DMS153 treated with DMSO at 0.1 percent for 48 hours (cell line): Measurements from ENCODE around the gene DSE.

Experiments
- DNase-seq: peaks from one replicate; lab custom pipeline; 2025; ENCODE audit not compliant: unreplicated experiment; lab: John Stamatoyannopoulos, UW

DSE gene

DNA sequence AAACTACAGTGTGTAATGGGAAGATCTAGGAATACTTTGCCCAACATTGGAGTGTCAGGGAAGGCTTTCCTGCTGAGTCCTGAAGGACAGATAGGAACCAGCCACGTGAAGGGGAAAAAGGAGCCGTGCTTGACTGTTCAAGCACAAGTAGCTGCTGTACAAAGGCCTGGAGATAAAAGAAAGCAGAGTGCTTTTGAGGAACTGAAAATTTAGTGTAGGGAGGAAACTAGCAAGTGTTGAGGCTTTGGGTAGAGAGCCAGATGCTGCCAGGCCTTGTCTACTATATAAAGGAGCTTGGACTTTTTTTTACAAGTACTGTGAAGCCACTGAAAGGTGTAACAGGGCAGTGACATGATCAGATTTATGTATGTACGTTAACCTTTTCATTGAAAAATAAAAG lies 39.0 kb downstream of the DSE start:
- DNase-seq, result no peak

DNA sequence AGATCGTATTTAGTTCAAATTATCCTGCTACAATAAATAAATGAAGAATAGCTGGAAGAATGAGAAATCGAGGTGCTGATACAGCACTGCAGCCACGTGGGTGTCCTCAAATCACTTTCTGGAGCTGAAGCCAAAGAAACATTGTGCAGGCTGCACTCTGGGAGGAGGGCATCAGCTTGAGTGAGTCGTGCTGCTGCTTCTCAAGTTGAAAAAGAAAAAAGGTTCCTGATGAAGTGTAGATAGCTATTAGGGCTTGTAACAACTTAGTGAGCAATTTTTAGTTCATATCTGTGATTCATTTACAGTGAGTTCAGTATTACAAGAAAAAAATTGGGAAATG lies 40.5 kb downstream of the DSE start:
- DNase-seq, result no peak

DNA sequence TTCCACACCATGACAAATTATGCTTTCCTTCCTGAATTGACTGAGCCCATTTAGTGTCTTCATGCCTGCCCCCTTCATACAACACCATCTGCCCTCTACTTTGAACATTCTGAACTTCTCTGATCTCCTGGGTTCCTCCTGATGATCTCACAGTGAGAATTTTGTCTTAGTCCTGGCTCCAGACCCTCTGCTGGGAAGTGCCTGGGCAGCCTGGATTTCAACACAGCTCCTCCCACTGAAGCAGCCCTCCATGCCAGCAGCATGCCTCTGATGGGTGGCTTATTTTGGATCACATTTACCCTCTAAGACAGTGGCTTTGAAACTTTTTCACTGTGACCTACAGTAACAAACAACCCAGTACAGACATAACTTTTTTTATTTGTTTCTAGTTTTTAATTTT lies 41.5 kb downstream of the DSE start:
- DNase-seq, result no peak

DNA sequence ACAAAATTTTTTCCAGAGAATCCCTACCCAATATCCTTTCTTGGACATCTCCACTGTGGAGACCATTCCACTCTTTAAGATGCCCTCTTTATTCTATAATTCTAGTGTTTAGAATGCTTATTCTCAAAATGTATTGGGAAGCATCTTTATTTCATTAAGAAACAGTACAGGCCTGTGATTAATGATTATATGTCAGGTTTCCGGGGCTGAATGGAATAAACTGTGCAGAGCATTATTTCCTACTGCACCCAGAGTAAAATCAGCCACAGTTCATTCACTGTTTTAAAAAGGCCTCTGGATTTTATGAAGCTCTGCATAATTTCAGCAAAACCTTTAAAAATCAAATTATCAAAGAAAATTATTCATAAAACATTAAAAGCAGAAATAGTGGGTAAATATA lies 42.6 kb downstream of the DSE start:
- DNase-seq, result no peak

DNA sequence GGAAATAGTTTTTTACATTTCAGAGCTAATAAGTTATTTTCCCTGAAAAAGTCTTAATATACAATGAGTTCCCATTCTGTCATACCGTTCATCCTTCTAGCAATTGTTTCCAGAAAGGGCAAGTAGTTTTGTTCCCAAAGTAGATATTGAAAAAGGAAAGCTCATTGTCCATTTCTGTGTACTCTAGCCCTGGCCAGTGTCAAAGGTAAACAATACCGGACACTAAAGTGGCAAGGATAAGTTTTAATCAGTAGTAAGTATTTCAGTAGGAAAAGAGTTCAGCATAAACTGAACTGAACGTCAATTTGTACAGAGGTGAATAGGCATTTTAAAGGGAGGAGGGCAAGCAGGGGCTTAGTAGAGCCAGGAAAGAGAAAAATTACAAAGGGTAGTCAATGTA lies 46.9 kb downstream of the DSE start:
- no peak for DNase-seq

DNA sequence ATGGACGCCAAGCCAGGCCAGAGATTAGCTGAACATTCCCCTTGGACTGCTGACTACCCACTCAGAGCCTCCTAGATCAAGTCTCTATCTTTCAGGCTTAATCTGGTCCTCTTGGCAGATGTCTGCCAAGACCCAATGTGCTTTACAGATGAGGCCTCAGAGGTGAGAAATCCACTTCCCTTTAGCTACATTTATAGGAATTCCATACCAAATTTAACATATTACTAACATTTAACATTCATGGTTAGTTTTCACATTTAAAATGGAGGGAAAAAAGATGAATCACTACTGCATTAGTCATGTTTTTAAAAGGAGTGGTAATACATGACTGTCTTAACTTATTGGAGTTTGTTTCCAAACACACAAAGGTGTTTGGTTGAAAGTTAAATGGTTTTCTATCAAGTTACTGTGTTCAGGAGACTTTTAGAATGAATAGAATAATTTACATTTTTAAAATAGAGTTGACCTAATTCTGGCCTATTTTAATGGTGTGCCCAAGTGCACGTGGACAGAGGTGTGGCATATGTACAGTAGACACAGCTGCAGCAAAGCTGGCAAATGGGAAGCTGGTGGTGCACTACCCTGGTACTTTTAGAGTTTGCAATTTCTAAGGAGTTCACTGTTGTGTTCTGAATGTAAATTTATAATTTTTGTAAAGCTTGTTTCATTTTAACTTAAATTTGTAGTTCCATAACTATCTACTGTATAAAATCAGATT lies 48.5 kb downstream of the DSE start:
- DNase-seq, result no peak

DNA sequence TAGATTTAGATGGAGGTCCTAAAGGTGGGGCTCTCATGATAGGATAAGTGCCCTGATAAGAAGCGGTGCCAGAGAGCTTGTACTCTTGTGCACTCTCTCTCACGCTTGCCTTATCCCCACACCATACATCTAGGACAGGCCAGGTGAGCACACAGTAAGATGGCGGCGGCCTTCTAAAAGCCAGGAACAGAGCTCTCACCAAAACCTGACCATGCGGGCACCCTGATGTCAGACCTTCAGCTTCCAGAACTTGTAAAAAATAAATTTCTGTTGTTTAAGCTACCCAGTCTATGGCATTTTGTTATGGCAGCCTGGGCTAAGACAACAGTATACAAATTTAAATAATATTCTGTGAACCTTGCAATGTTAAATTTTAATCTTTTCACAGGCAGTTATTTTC lies 49.6 kb downstream of the DSE start:
- DNase-seq, result no peak

DNA sequence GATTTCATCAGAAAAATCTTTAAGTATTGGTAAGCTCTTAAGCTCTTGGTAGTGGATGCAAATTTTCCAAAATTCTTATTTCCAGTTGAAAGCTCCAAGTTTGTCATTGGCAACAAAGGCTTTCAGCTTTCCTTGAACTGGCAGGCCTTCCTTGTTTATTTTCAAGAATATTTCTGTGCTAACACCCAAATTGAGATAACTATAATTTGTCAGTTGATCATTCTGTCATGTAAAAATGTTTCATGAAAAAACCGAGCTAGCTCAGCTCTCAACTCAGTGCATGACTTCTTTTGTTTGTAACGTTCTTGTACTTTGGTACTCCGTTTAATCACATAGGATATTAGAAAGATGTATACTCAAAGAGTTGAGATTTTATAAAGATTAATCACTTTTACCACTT lies 51.5 kb downstream of the DSE start:
- DNase-seq, result no peak

DNA sequence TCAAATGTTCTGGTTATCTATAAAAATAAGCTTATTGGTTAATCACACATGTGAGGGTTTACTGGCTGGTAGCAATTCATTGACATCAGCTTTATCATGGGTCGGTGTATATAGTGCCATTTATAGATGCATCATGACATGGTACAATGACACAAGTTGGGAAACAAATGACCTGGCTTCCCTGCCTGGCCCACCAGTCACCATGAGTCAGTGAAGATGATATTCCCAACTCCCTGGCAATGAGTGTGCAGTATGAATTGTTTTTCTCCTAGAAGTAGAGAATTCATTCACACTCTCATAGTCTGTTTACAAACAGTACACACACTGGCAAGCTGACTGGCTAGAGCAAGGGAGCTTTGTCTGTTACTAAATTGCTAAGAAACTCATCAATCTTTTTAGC lies 53.3 kb downstream of the DSE start:
- DNase-seq, result no peak

DNA sequence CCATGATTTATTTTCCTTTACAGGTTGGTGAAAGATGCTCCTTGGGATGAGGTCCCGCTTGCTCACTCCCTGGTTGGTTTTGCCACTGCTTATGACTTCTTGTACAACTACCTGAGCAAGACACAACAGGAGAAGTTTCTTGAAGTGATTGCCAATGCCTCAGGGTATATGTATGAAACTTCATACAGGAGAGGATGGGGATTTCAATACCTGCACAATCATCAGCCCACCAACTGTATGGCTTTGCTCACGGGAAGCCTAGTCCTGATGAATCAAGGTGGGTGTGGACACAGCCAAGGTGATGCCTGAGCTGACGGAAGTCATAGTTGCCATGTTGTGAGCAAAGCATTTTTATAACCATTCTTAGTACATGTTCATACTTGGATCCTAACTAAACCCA lies 55.8 kb downstream of the DSE start:
- no peak for DNase-seq

DNA sequence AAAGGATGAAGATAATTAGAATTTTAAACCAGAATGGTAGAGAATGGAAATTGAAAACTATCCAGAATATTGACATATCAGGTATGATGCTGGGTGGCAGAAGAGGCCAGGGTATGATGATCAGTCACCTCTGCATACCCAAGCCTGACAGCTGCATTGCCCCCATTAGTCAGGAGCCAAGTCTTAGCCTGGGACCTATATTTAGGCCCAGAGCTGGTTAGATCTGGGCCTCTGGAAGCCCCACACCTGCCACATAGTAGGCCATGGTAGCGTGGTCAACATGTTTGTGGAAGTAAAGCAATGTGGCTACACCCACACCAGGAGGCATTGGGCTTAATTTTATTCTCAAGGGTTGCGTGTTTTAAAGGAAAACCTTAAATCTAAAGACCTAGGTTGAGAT lies 58.4 kb downstream of the DSE start:
- DNase-seq, result no peak

DNA sequence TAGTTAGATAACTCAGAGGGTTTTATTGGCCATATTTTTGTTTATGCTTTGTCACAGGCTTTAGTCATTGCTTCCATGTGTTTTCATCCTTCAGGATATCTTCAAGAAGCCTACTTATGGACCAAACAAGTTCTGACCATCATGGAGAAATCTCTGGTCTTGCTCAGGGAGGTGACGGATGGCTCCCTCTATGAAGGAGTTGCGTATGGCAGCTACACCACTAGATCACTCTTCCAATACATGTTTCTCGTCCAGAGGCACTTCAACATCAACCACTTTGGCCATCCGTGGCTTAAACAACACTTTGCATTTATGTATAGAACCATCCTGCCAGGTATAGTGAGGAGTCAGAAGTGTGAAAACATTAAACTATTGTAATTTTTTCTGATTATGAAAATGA lies 60.1 kb downstream of the DSE start:
- no peak for DNase-seq

DNA sequence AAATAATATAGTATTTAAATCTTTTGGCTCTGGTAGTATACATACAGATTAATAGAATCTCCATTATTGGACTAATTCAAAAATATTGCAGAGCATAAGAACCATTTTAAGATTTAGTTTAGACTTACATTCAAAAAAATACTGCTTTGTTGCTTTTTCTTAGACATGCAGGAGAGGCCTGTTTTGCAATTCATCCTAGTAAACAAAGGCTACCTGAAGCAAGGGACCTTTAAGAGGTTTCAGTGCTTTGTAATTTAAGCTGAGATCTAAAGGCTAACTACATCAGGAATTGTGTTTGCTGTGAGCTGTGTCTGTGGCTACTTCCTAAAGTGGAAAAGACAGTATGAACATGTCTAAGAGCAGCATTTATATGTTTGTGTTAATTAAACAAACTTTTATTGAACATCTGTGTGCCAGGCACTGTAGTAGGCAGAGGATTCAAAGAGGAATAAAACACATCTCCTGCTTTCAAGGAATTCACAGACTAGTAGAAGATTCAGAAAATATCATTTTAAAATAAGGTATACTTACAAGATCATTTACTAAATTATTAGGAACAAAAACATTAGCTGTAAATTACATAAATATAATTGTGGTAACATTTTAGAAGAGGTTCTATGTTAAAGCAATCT lies 61.3 kb downstream of the DSE start:
- no peak for DNase-seq

DNA sequence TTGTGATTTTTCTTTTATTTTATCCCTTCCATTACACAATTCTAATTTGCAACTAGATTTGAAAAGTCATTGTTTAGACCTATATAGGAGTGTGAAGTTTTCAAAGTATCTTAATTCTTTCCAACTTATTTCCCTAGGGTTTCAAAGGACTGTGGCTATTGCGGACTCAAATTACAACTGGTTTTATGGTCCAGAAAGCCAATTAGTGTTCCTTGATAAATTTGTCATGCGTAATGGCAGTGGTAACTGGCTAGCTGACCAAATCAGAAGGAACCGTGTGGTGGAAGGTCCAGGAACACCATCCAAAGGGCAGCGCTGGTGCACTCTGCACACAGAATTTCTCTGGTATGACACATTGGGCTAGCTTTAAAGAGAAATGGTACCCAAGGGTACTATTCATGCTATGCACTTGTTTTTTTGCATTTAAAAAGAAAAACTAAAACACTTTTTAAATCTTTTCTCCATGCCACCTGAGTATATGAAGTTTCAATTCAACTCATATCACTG lies 62.5 kb downstream of the DSE start:
- no peak for DNase-seq

DNA sequence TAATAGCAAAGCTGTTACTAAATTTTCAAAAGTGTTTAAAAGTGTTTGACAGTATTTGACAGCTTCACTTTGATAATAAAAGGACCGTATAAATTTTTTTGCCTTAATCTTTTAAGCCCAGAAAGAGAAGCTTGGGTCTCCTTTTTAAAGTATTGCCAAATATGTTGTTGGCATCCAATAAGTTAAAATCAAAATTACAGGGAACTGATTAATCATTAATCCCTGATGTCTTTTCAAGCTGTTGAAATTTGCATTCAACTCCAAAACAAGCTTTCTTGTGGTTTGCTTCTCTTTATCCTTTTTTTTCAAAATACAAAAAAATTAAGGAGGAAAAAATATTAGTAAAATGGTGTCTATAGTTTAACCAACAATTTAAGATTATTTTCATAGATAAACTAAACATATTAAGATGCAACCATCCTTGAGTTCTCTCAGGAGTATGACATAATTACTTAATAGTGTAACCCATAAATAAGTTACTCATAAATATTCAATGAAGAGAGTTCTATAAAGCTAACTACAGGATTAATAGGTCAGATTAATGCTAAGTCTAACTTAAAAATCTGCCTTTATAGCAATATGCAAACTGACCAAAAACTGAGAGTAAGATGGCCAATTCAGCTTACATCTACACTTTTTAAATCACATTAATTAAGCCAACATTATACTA lies 63.4 kb downstream of the DSE start:
- DNase-seq, result no peak

DNA sequence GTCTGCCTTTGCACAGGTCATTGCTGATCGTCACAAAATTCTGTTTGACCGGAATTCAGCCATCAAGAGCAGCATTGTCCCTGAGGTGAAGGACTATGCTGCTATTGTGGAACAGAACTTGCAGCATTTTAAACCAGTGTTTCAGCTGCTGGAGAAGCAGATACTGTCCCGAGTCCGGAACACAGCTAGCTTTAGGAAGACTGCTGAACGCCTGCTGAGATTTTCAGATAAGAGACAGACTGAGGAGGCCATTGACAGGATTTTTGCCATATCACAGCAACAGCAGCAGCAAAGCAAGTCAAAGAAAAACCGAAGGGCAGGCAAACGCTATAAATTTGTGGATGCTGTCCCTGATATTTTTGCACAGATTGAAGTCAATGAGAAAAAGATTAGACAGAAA lies 65.8 kb downstream of the DSE start:
- no peak for DNase-seq

DNA sequence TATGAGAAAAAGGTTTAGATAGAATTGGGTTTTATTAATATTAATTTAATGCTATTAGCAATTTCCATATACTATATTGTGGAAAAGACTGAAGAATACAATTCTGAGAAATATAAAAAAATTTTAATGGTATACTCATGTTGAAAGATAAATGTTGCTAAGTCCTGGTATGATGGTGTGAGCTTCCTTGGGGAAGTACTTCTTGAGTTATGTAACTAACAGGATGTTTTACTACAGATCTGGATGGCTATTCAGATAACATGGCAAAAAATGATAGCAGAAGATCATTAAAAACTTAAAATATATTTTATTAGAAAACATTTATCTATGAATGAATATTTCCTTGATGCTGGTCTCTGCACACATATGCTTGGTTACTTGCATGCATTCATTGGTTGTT lies 66.9 kb downstream of the DSE start:
- no peak for DNase-seq

DNA sequence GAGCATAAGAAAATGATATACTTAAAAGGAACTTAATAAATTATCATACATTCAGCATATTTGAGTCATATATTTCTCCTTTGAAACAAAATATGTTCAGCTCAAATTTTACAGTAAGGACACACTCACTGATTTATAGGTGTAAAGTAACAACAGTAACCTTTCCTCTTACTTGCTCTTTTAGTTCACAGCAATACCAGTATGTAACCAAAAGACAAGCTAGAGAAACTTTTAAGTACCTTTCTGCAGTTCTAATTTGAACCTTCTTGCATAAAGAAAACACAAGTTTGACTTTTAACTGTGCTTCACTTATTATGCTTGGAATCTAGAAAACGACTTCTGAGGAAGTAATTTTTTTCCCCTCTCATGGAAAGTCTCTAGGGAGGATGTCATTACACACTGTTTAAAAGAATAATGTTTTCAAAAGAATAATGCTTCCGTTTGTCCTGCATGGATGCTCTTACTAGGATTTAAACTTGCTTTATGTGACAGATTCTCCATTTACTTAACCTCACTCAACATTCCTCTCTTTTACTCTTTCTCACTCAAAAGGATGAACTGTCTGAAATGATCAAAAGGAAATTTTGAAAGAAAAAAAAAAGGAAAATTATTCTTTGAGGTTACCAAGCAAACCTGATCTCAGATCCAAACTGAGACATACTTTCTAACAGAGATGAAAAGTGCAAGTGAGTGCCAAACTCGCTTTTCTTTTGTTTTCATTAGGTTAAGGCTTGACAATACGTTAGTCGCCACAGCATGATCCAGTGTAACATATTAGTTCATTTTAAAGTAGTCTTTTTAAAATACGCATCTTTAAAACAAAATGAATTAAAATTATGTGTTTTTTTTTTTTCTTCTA lies 68.1 kb downstream of the DSE start:
- DNase-seq, result no peak

DNA sequence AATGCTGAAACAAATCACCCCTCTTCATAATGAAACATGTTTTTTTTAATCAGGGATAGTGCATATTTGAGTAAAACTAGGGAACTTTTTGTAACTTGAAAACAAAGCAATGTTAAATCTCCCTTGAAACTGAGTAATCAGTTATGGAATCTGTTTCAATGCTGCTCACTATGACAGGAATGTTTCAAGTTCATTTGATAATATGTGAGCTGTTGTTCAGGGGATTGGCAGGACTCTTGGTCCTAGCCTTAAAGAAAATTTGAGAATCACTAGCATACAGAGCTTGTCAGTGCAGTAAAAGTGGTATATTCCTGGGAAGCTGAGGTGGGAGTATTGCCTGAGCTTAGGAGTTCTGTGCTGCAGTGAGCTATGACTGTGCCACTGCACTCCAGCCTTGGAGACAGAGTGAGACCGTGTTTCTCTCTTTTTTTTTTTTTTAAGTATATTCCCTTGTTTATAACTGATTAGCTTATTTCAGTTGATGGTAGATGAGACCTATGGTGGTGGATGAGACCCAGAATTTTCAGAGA lies 68.8 kb downstream of the DSE start:
- no peak for DNase-seq

DNA sequence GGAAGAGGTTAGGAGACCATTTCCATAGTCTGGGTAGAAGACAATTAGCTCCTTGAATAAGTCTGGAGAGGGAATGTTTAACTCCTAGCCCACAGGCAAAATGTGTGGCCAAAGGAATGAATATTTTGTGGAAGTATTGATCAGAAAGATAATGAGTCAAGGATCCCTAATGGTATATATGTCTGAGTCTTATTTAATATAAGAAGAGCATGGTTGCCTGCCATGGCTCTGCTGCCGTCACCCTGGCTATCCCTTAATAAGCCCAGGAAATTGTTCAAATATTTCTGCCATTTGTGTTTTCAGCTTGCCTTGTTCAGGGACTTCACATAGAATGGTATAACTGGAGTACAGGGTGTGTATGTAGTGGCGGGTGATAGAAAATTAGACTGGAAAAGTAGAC lies 72.4 kb downstream of the DSE start:
- DNase-seq, result no peak

DNA sequence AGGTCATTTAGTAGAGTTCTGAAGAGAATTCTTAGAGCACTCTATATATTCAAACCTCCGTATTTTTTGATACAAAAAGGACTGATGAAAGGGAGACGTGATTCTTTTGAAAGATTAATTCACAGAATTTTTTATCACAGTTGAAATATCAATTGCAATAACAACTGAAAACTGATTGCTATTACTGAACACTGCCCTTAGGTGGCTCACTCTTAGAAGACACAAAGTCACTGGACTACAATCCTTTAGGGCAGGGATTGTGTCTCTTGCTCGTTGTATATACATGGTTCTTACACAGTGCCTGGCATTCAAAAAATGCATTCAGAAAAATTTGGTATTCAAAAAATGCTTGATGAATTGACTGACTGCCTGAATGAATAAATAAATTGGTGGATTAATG lies 73.3 kb downstream of the DSE start:
- no peak for DNase-seq
